HEK293 (cell line): ENCODE results near the gene IGFL3.

Experiments used
- EGR2 ChIP-seq: fragments of 450-650 bp; formaldehyde crosslinking; IDR thresholded peaks from 2 replicates; pipeline ENCODE4 v1.5.1; 2016; ENCODE audit warnings: low read depth, missing biosample characterization, missing genetic modification characterization
- HOXD13 ChIP-seq: sonication (generic); formaldehyde crosslinking; IDR thresholded peaks from 2 replicates; pipeline ENCODE4 v1.8.0; 2022; ENCODE audit warnings: missing genetic modification reagents, borderline replicate concordance
- MYNN ChIP-seq: fragments of 450-650 bp; formaldehyde crosslinking; IDR thresholded peaks from 2 replicates; pipeline ENCODE4 v1.5.1; 2016; ENCODE audit warnings: missing biosample characterization, missing genetic modification characterization, borderline replicate concordance
- PRDM1 ChIP-seq: fragments of 450-650 bp; formaldehyde crosslinking; IDR thresholded peaks from 2 replicates; pipeline ENCODE4; 2016; ENCODE audit warnings: missing biosample characterization, missing genetic modification characterization
- WT1 ChIP-seq: fragments of 450-650 bp; formaldehyde crosslinking; IDR thresholded peaks from 2 replicates; pipeline ENCODE4 v1.5.1; 2016; ENCODE audit warnings: missing biosample characterization, missing genetic modification characterization
- YY2 ChIP-seq: fragments of 450-650 bp; formaldehyde crosslinking; IDR thresholded peaks from 2 replicates; pipeline ENCODE4 v1.5.1; 2016; ENCODE audit warnings: missing biosample characterization, missing genetic modification characterization
- ZBTB20 ChIP-seq: fragments of 450-650 bp; formaldehyde crosslinking; IDR thresholded peaks from 2 replicates; pipeline ENCODE4 v1.5.1; 2016; ENCODE audit warnings: missing biosample characterization, missing genetic modification characterization
- ZIC2 ChIP-seq: fragments of 450-650 bp; formaldehyde crosslinking; IDR thresholded peaks from 2 replicates; pipeline ENCODE4 v1.5.1; 2016; ENCODE audit warnings: missing biosample characterization, missing genetic modification characterization
- ZNF121 ChIP-seq: fragments of 450-650 bp; formaldehyde crosslinking; IDR thresholded peaks from 2 replicates; pipeline ENCODE4 v1.5.1; 2016; ENCODE audit warnings: missing biosample characterization, missing genetic modification characterization
- ZNF169 ChIP-seq: fragments of 450-650 bp; formaldehyde crosslinking; IDR thresholded peaks from 2 replicates; pipeline ENCODE4 v1.5.1; 2016; ENCODE audit warnings: missing biosample characterization, missing genetic modification characterization
- ZNF175 ChIP-seq: fragments of 450-650 bp; formaldehyde crosslinking; IDR thresholded peaks from 2 replicates; pipeline ENCODE4 v1.5.1; 2016; ENCODE audit warnings: missing biosample characterization, missing genetic modification characterization
- ZNF266 ChIP-seq: fragments of 450-650 bp; formaldehyde crosslinking; IDR thresholded peaks from 2 replicates; pipeline ENCODE4 v1.5.1; 2016; ENCODE audit warnings: missing biosample characterization, missing genetic modification characterization, low read depth
- ZNF354C ChIP-seq: fragments of 450-650 bp; formaldehyde crosslinking; IDR thresholded peaks from 2 replicates; pipeline ENCODE4 v1.5.1; 2016; ENCODE audit warnings: missing biosample characterization, missing genetic modification characterization, low read depth, borderline replicate concordance
- ZNF433 ChIP-seq: fragments of 450-650 bp; formaldehyde crosslinking; IDR thresholded peaks from 2 replicates; pipeline ENCODE4 v1.5.1; 2016; ENCODE audit warnings: missing biosample characterization, missing genetic modification characterization, low read depth
- ZNF549 ChIP-seq: fragments of 450-650 bp; IDR thresholded peaks from 2 replicates; pipeline ENCODE4 v1.5.1; 2018; ENCODE audit warnings: missing biosample characterization, missing genetic modification characterization, mild to moderate bottlenecking, inconsistent platforms, moderate library complexity
- ZNF560 ChIP-seq: fragments of 450-650 bp; formaldehyde crosslinking; IDR thresholded peaks from 2 replicates; pipeline ENCODE4 v1.5.1; 2017; ENCODE audit warnings: missing biosample characterization, missing genetic modification characterization, borderline replicate concordance
- ZNF585B ChIP-seq: fragments of 450-650 bp; formaldehyde crosslinking; IDR thresholded peaks from 2 replicates; pipeline ENCODE4 v1.5.1; 2016; ENCODE audit warnings: missing biosample characterization, missing genetic modification characterization
- ZNF596 ChIP-seq: fragments of 450-650 bp; IDR thresholded peaks from 2 replicates; pipeline ENCODE4 v1.5.0; 2018; ENCODE audit warnings: missing biosample characterization, mild to moderate bottlenecking, missing genetic modification characterization, moderate library complexity
- ZNF658 ChIP-seq: fragments of 450-650 bp; formaldehyde crosslinking; IDR thresholded peaks from 2 replicates; pipeline ENCODE4; 2016; ENCODE audit warnings: missing biosample characterization, missing genetic modification characterization
- ZNF660 ChIP-seq: fragments of 450-650 bp; IDR thresholded peaks from 2 replicates; pipeline ENCODE4 v1.5.1; 2018; ENCODE audit warnings: missing biosample characterization, mild to moderate bottlenecking, missing genetic modification characterization
- ZNF785 ChIP-seq: fragments of 450-650 bp; formaldehyde crosslinking; IDR thresholded peaks from 2 replicates; pipeline ENCODE4 v1.5.1; 2016; ENCODE audit warnings: missing biosample characterization, missing genetic modification characterization
- ZNF791 ChIP-seq: fragments of 450-650 bp; formaldehyde crosslinking; IDR thresholded peaks from 2 replicates; pipeline ENCODE4 v1.5.1; 2016; ENCODE audit warnings: missing biosample characterization, missing genetic modification characterization
- ZNF837 ChIP-seq: fragments of 450-650 bp; formaldehyde crosslinking; IDR thresholded peaks from 2 replicates; pipeline ENCODE4 v1.5.1; 2016; ENCODE audit warnings: missing biosample characterization, missing genetic modification characterization
- ZSCAN23 ChIP-seq: fragments of 450-650 bp; formaldehyde crosslinking; IDR thresholded peaks from 2 replicates; pipeline ENCODE4 v1.5.1; 2016; ENCODE audit warnings: missing biosample characterization, missing genetic modification characterization
- TF ChIP-seq, protein P1 (sequence below): fragments of 450-650 bp; formaldehyde crosslinking; IDR thresholded peaks from 2 replicates; pipeline ENCODE4 v1.5.1; 2016; ENCODE audit warnings: missing biosample characterization, missing genetic modification characterization
- TF ChIP-seq, protein P2 (sequence below): sonication (generic); formaldehyde crosslinking; IDR thresholded peaks from 2 replicates; pipeline ENCODE4 v1.8.1; 2022; ENCODE audit warnings: mild to moderate bottlenecking, moderate library complexity, missing genetic modification reagents
- TF ChIP-seq, protein P3 (sequence below): fragments of 450-650 bp; formaldehyde crosslinking; IDR thresholded peaks from 2 replicates; pipeline ENCODE4 v1.5.1; 2016; ENCODE audit warnings: missing biosample characterization, missing genetic modification characterization
- TF ChIP-seq, protein P4 (sequence below): fragments of 450-650 bp; IDR thresholded peaks from 2 replicates; pipeline ENCODE4 v1.5.1; 2018; ENCODE audit warnings: missing biosample characterization, mild to moderate bottlenecking, missing genetic modification characterization

IGFL3 gene

GRCh38 chr19:46115396-46116106 is 8.9 kb downstream of the IGFL3 start (continued):
- TF ChIP-seq, protein P1, sequence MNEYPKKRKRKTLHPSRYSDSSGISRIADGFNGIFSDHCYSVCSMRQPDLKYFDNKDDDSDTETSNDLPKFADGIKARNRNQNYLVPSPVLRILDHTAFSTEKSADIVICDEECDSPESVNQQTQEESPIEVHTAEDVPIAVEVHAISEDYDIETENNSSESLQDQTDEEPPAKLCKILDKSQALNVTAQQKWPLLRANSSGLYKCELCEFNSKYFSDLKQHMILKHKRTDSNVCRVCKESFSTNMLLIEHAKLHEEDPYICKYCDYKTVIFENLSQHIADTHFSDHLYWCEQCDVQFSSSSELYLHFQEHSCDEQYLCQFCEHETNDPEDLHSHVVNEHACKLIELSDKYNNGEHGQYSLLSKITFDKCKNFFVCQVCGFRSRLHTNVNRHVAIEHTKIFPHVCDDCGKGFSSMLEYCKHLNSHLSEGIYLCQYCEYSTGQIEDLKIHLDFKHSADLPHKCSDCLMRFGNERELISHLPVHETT (tag by site-specific recombination): no peak
- no peak for TF ChIP-seq ZSCAN23 (tag by site-specific recombination)
- TF ChIP-seq ZNF169: no peak
- no peak for TF ChIP-seq ZNF785
- 0 out of 2 replicates have a peak, but pooled peaks have one; percentile 26 for TF ChIP-seq ZBTB20 (tag by site-specific recombination)
- no peak for TF ChIP-seq ZNF433 (tag by site-specific recombination)
- no peak for TF ChIP-seq WT1
- TF ChIP-seq, protein P2, sequence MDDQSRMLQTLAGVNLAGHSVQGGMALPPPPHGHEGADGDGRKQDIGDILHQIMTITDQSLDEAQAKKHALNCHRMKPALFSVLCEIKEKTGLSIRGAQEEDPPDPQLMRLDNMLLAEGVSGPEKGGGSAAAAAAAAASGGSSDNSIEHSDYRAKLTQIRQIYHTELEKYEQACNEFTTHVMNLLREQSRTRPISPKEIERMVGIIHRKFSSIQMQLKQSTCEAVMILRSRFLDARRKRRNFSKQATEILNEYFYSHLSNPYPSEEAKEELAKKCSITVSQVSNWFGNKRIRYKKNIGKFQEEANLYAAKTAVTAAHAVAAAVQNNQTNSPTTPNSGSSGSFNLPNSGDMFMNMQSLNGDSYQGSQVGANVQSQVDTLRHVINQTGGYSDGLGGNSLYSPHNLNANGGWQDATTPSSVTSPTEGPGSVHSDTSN (CRISPR knock-in tag): no peak
- no peak for TF ChIP-seq ZNF549 (tag by site-specific recombination)
- TF ChIP-seq ZNF266: no peak
- TF ChIP-seq ZNF596 (tag by site-specific recombination): no peak
- TF ChIP-seq ZNF175 (tag by site-specific recombination): no peak
- TF ChIP-seq, protein P3, sequence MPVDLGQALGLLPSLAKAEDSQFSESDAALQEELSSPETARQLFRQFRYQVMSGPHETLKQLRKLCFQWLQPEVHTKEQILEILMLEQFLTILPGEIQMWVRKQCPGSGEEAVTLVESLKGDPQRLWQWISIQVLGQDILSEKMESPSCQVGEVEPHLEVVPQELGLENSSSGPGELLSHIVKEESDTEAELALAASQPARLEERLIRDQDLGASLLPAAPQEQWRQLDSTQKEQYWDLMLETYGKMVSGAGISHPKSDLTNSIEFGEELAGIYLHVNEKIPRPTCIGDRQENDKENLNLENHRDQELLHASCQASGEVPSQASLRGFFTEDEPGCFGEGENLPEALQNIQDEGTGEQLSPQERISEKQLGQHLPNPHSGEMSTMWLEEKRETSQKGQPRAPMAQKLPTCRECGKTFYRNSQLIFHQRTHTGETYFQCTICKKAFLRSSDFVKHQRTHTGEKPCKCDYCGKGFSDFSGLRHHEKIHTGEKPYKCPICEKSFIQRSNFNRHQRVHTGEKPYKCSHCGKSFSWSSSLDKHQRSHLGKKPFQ (tag by site-specific recombination): no peak
- no peak for TF ChIP-seq HOXD13 (CRISPR knock-in tag)
- TF ChIP-seq ZNF660 (tag by site-specific recombination): peak; percentile 65; the same call in 1 of the 2 replicates
- no peak for TF ChIP-seq ZIC2 (tag by site-specific recombination)
- TF ChIP-seq YY2 (tag by site-specific recombination): no peak
- TF ChIP-seq, protein P4, sequence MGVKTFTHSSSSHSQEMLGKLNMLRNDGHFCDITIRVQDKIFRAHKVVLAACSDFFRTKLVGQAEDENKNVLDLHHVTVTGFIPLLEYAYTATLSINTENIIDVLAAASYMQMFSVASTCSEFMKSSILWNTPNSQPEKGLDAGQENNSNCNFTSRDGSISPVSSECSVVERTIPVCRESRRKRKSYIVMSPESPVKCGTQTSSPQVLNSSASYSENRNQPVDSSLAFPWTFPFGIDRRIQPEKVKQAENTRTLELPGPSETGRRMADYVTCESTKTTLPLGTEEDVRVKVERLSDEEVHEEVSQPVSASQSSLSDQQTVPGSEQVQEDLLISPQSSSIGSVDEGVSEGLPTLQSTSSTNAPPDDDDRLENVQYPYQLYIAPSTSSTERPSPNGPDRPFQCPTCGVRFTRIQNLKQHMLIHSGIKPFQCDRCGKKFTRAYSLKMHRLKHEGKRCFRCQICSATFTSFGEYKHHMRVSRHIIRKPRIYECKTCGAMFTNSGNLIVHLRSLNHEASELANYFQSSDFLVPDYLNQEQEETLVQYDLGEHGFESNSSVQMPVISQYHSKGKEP (tag by site-specific recombination): no peak
- no peak for TF ChIP-seq ZNF560 (tag by site-specific recombination)
- TF ChIP-seq ZNF354C (tag by site-specific recombination): no peak
- no peak for TF ChIP-seq ZNF791 (tag by site-specific recombination)
- TF ChIP-seq ZNF658: no peak
- no peak for TF ChIP-seq ZNF121 (tag by site-specific recombination)
- no peak for TF ChIP-seq ZNF585B
- TF ChIP-seq PRDM1 (tag by site-specific recombination): peak; percentile 59; the same call in 1 of the 2 replicates
- TF ChIP-seq EGR2: peak; percentile 41; the same call in 1 of the 2 replicates
- no peak for TF ChIP-seq MYNN (tag by site-specific recombination)
- TF ChIP-seq ZNF837 (tag by site-specific recombination): no peak
